GM06990 (cell line): ENCODE results near the gene ROPN1B.
"Not testable (repeated sequence)": the region's sequence is repeated elsewhere in the genome, so short reads cannot be mapped to it uniquely, and the experiment has no call there.

ENCODE experiments used
- DNase-seq: peaks from one replicate; pipeline ENCODE4 v3.0.0-alpha.2; 2011; ENCODE audit not compliant: insufficient read length; ENCODE audit errors: extremely low read depth
- H3K27me3 ChIP-seq: replicated peaks from 2 replicates; pipeline ENCODE4 v1.6.0; 2011; ENCODE audit warnings: low read length; ENCODE audit not compliant: control insufficient read depth, insufficient read depth
- H3K36me3 ChIP-seq: 2 replicates; pipeline ENCODE4 v1.5.1; 2011; ENCODE audit warnings: low read length; ENCODE audit not compliant: control insufficient read depth, insufficient read depth
- H3K4me3 ChIP-seq: replicated peaks from 2 replicates; pipeline ENCODE4 v1.5.1; 2011; ENCODE audit warnings: low read depth, mild to moderate bottlenecking, control low read depth, low read length
- CTCF ChIP-seq: IDR thresholded peaks from 2 replicates; pipeline ENCODE4 v1.5.1; 2011; ENCODE audit warnings: low read length, control low read depth, mild to moderate bottlenecking, inconsistent platforms; ENCODE audit not compliant: insufficient read depth, poor library complexity, severe bottlenecking

ROPN1B gene

GRCh38 chr3:125965505-125965904 lies 3.5 kb upstream of the ROPN1B start:
- DNase-seq: no peak
- H3K36me3 ChIP-seq: no peaks in the 10 kb centered on the region
- no peak for TF ChIP-seq CTCF
- H3K4me3 ChIP-seq: no peak overlapping the region
- H3K27me3 ChIP-seq: no peaks in the 10 kb centered on the region

DNA sequence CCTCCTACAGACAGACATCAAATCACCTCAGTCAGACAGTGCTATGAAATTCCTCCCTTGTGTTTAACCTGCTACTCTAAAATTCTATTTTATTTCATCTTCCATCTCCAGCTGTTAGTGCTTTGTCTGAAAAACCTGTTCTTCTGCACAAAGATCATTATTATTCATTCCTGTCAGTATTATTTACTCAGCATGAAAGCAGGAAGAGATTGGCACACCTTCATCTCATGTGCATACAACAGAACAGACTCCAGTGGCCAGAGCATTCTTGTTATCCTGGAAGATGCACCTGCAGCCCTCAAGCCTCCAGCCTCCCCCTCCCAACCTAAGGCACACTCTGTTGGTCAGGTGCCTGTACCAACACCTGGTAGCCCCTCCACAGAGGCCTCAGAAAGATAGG lies 1.8 kb upstream of the ROPN1B start:
- no peak for DNase-seq
- Histone ChIP-seq H3K4me3 (no peak overlapping the region), H3K27me3 (no peaks in the 10 kb centered on the region; the same call in 1 of the 2 replicates), H3K36me3 (no peaks in the 10 kb centered on the region)
- no peak for TF ChIP-seq CTCF

- H3K27me3 ChIP-seq, H3K4me3 ChIP-seq, H3K36me3 ChIP-seq, DNase-seq: not testable (repeated sequence)
Observed at GRCh38 chr3:125968121-125968520, 857 bp upstream of the ROPN1B start.

DNA sequence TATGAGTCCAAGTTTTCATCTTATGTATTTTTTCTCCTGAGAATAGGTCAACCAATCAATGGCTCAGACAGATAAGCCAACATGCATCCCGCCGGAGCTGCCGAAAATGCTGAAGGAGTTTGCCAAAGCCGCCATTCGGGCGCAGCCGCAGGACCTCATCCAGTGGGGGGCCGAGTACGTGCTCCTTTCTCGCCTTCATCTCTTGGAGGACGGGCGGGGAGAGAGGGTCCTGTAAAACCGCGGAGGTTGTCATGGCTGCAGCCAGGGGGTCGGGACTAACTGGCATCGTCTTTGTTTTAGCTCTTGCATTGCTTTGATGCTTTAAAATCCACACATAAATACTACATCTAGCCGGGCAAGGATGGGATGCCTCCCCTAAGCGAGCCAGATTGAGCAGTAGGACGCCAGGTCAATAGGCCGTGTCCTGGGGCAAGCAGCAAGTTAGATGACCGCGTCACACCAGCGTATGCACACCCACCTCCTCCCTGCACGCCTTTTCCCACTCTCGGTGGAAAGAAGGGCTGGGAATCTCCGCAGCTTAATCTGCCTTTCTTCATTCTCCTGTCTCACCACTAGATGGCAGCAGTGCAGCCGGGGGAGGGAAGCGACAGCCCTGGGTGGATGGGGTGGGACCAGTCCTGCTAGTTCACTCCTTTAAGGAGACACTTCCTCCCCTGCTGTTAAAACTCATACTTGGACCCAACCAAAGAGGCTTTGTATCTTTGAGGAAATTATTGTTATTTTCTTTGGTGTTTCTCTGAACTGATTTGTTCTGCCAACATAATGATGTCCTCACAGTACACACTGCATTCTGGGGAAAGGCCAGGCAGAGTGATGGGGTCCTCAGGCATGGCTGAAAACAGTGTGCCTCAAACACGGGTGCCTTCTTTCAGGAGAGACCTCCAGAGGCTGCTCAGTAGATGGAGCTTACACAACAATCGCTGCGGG lies 3.3 kb downstream of the ROPN1B start:
- peak; percentile 63 for TF ChIP-seq CTCF
- DNase-seq, H3K36me3 ChIP-seq, H3K4me3 ChIP-seq, H3K27me3 ChIP-seq: not testable (repeated sequence)

GRCh38 chr3:125975245-125976002 lies 6.4 kb downstream of the ROPN1B start:
- not testable (repeated sequence) for H3K36me3 ChIP-seq, H3K4me3 ChIP-seq, DNase-seq, H3K27me3 ChIP-seq

DNA sequence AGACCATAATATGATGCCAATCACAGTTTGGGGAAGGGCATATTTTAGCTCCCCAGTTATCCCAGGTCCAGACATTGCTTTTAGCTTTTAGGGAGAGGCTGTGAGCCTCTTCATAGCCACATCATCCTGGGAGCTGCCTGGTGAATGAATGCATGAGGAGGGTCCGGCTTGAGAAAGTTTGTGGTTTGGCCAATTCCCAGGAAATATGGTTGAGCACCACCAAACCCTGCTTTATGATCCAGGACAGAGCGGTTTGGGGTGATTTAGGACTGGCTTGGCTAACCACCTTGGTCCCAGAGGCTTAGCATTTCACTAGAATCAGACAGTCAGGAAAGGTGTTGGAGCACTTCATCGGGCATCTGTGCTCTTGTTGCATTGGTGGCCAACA lies 7.0 kb downstream of the ROPN1B start:
- H3K27me3 ChIP-seq, H3K4me3 ChIP-seq, H3K36me3 ChIP-seq, DNase-seq: not testable (repeated sequence)

DNA sequence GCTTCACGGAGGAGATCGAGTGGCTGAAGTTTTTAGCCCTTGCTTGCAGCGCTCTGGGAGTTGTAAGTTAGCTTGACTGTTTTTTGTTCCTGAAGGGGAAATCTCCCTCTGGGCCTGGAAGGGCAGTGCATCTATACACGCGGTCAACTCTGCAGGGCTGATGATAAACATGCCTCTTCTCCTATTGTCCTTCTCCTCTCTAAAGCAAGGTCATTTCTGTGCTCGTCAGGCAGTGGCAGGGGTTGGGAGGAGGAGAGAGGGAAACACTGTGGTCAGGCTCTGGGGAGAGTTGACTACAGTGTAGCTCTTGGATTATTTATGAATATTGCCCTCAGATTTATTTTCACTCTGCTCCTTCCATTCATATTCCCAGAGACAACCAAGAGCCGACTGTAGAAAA lies 8.1 kb downstream of the ROPN1B start:
- H3K36me3 ChIP-seq, H3K4me3 ChIP-seq, DNase-seq, H3K27me3 ChIP-seq: not testable (repeated sequence)

- not testable (repeated sequence) for DNase-seq, H3K36me3 ChIP-seq, H3K4me3 ChIP-seq, H3K27me3 ChIP-seq
Observed at GRCh38 chr3:125984951-125985350, 16.0 kb downstream of the ROPN1B start.
